ENCODE data around the gene PCK2. TPM values are rescaled to one million over a fixed set of nuclear protein-coding genes. Genes with fewer than 3 reads are reported as not detected.

Gene PCK2
- polyA plus RNA-seq, 1 donor, result 177 TPM

GRCh38 chr14:24060984-24061913 lies 32.9 kb upstream of the PCK2 start:
- peak; percentile 62 to 81 for DNase-seq
- Histone ChIP-seq H3K27me3 (ENCODE audit: control insufficient read depth, insufficient read depth, low read length) (no peaks in the 10 kb centered on the region), H3K27ac (ENCODE audit: low read length) (peak overlapping the region; percentile 81), H3K36me3 (ENCODE audit: control insufficient read depth, insufficient read depth, low read length) (no peaks in the 10 kb centered on the region), H3K4me3 (ENCODE audit: low read length) (no peak overlapping the region), H3K4me1 (ENCODE audit: control insufficient read depth, insufficient read depth, low read length) (peaks cover 53% of the 10 kb centered on the region), H3K9me3 (ENCODE audit: control insufficient read depth, low read depth, low read length) (no peaks in the 10 kb centered on the region)
- WGBS (ENCODE audit: insufficient coverage, low lambda C conversion rate), result no CpG with 5 or more reads among the region's 7 CpGs

- no peaks in the 10 kb centered on the region for H3K36me3 ChIP-seq (ENCODE audit: control insufficient read depth, insufficient read depth, low read length)
- H3K4me1 ChIP-seq (ENCODE audit: control insufficient read depth, insufficient read depth, low read length), result peaks cover 64% of the 10 kb centered on the region
- WGBS (ENCODE audit: insufficient coverage, low lambda C conversion rate), result no CpG with 5 or more reads among the region's 14 CpGs
- H3K9me3 ChIP-seq (ENCODE audit: control insufficient read depth, low read depth, low read length), result no peaks in the 10 kb centered on the region
- DNase-seq, result no peak
- H3K27me3 ChIP-seq (ENCODE audit: control insufficient read depth, insufficient read depth, low read length), result no peaks in the 10 kb centered on the region
- peak overlapping the region; percentile 81 for H3K27ac ChIP-seq (ENCODE audit: low read length)
- no peak overlapping the region for H3K4me3 ChIP-seq (ENCODE audit: low read length)
Measured at GRCh38 chr14:24062216-24062980, 31.7 kb upstream of the PCK2 start.

- Histone ChIP-seq H3K9me3 (ENCODE audit: control insufficient read depth, low read depth, low read length) (no peaks in the 10 kb centered on the region), H3K27ac (ENCODE audit: low read length) (no peak overlapping the region), H3K4me1 (ENCODE audit: control insufficient read depth, insufficient read depth, low read length) (peaks cover 70% of the 10 kb centered on the region), H3K27me3 (ENCODE audit: control insufficient read depth, insufficient read depth, low read length) (no peaks in the 10 kb centered on the region), H3K36me3 (ENCODE audit: control insufficient read depth, insufficient read depth, low read length) (no peaks in the 10 kb centered on the region), H3K4me3 (ENCODE audit: low read length) (no peak overlapping the region)
- no CpG with 5 or more reads among the region's 4 CpGs for WGBS (ENCODE audit: insufficient coverage, low lambda C conversion rate)
- DNase-seq, result no peak
Measured at GRCh38 chr14:24063263-24063836, 30.8 kb upstream of the PCK2 start.

- no peaks in the 10 kb centered on the region for H3K36me3 ChIP-seq (ENCODE audit: control insufficient read depth, insufficient read depth, low read length)
- no peak for DNase-seq
- H3K27ac ChIP-seq (ENCODE audit: low read length), result no peak overlapping the region
- no peaks in the 10 kb centered on the region for H3K9me3 ChIP-seq (ENCODE audit: control insufficient read depth, low read depth, low read length)
- WGBS (ENCODE audit: insufficient coverage, low lambda C conversion rate), result no CpG with 5 or more reads among the region's 7 CpGs
- peaks cover 61% of the 10 kb centered on the region for H3K4me1 ChIP-seq (ENCODE audit: control insufficient read depth, insufficient read depth, low read length)
- no peaks in the 10 kb centered on the region for H3K27me3 ChIP-seq (ENCODE audit: control insufficient read depth, insufficient read depth, low read length)
- no peak overlapping the region for H3K4me3 ChIP-seq (ENCODE audit: low read length)
Measured at GRCh38 chr14:24064091-24064795, 29.9 kb upstream of the PCK2 start.

- no peaks in the 10 kb centered on the region for H3K9me3 ChIP-seq (ENCODE audit: control insufficient read depth, low read depth, low read length)
- DNase-seq, result no peak
Measured at GRCh38 chr14:24064856-24065255, 29.3 kb upstream of the PCK2 start.

GRCh38 chr14:24065408-24065807 lies 28.7 kb upstream of the PCK2 start:
- Histone ChIP-seq H3K9me3 (ENCODE audit: control insufficient read depth, low read depth, low read length) (no peaks in the 10 kb centered on the region), H3K27me3 (ENCODE audit: control insufficient read depth, insufficient read depth, low read length) (no peaks in the 10 kb centered on the region), H3K27ac (ENCODE audit: low read length) (no peak overlapping the region), H3K36me3 (ENCODE audit: control insufficient read depth, insufficient read depth, low read length) (no peaks in the 10 kb centered on the region), H3K4me1 (ENCODE audit: control insufficient read depth, insufficient read depth, low read length) (peaks cover 56% of the 10 kb centered on the region), H3K4me3 (ENCODE audit: low read length) (no peak overlapping the region)
- WGBS (ENCODE audit: insufficient coverage, low lambda C conversion rate), result no CpG with 5 or more reads among the region's 8 CpGs
- DNase-seq, result no peak

More at GRCh38 chr14:24064856-24065255, 29.3 kb upstream of the PCK2 start:
- WGBS (ENCODE audit: insufficient coverage, low lambda C conversion rate), result no CpG with 5 or more reads among the region's 15 CpGs
- H3K4me3 ChIP-seq (ENCODE audit: low read length), result no peak overlapping the region
- no peaks in the 10 kb centered on the region for H3K36me3 ChIP-seq (ENCODE audit: control insufficient read depth, insufficient read depth, low read length)
- H3K4me1 ChIP-seq (ENCODE audit: control insufficient read depth, insufficient read depth, low read length), result peaks cover 58% of the 10 kb centered on the region
- H3K27ac ChIP-seq (ENCODE audit: low read length), result no peak overlapping the region
- no peaks in the 10 kb centered on the region for H3K27me3 ChIP-seq (ENCODE audit: control insufficient read depth, insufficient read depth, low read length)

- DNase-seq, result peak; percentile 37 to 61
- WGBS (ENCODE audit: insufficient coverage, low lambda C conversion rate), result no CpG with 5 or more reads among the region's 8 CpGs
- Histone ChIP-seq H3K36me3 (ENCODE audit: control insufficient read depth, insufficient read depth, low read length) (no peaks in the 10 kb centered on the region), H3K27me3 (ENCODE audit: control insufficient read depth, insufficient read depth, low read length) (no peaks in the 10 kb centered on the region), H3K27ac (ENCODE audit: low read length) (peak overlapping the region; percentile 70), H3K4me3 (ENCODE audit: low read length) (no peak overlapping the region), H3K9me3 (ENCODE audit: control insufficient read depth, low read depth, low read length) (no peaks in the 10 kb centered on the region), H3K4me1 (ENCODE audit: control insufficient read depth, insufficient read depth, low read length) (peaks cover 44% of the 10 kb centered on the region)
Measured at GRCh38 chr14:24066496-24067132, 27.5 kb upstream of the PCK2 start.

GRCh38 chr14:24067133-24068082 lies 26.7 kb upstream of the PCK2 start:
- peak overlapping the region; percentile 70 for H3K27ac ChIP-seq (ENCODE audit: low read length)
- peaks cover 36% of the 10 kb centered on the region for H3K4me1 ChIP-seq (ENCODE audit: control insufficient read depth, insufficient read depth, low read length)
- no peak overlapping the region for H3K4me3 ChIP-seq (ENCODE audit: low read length)
- H3K9me3 ChIP-seq (ENCODE audit: control insufficient read depth, low read depth, low read length), result no peaks in the 10 kb centered on the region
- DNase-seq, result peak; percentile 43 to 61
- WGBS (ENCODE audit: insufficient coverage, low lambda C conversion rate), result no CpG with 5 or more reads among the region's 12 CpGs
- no peaks in the 10 kb centered on the region for H3K27me3 ChIP-seq (ENCODE audit: control insufficient read depth, insufficient read depth, low read length)
- no peaks in the 10 kb centered on the region for H3K36me3 ChIP-seq (ENCODE audit: control insufficient read depth, insufficient read depth, low read length)
